Keratinocyte (primary cell): ENCODE results near the gene FAIM2.

ENCODE experiments used
- CTCF ChIP-seq, 3 experiments: IDR thresholded peaks in 1 of 3; conservative IDR thresholded peaks in 1 of 3; optimal IDR thresholded peaks in 1 of 3; 2 replicates in 2 of 3; 3 replicates in 1 of 3; pipeline versions ENCODE3 to v1.5.1; 2011; ENCODE audit warnings: low read length in 3 of 3, mild to moderate bottlenecking in 3 of 3, moderate library complexity in 2 of 3, control low read depth in 1 of 3, inconsistent platforms in 1 of 3; ENCODE audit not compliant: insufficient read depth in 2 of 3; ENCODE audit errors: extremely low read depth in 1 of 3
- EZH2 ChIP-seq: IDR thresholded peaks from one replicate; pipeline ENCODE4 v1.6.1; 2012; ENCODE audit warnings: inconsistent platforms, mild to moderate bottlenecking, low read length, moderate library complexity

- TF ChIP-seq CTCF (optimal IDR thresholded peaks at IDR 0.05 in 1 of 3, IDR thresholded peaks at IDR 0.05 in 1 of 3, conservative IDR thresholded peaks at IDR 0.05 in 1 of 3; ENCODE audit: extremely low read depth in 1 of 3, insufficient read depth in 2 of 3, low read length in 3 of 3) (no peak), EZH2 (no peak)
These were observed 5.7 kb upstream of the FAIM2 start for GRCh38 chr12:49909356-49909755.
